Urinary bladder (tissue), 4 donors: ENCODE results near the gene RPL18A. TPM values are rescaled to one million over a fixed set of nuclear protein-coding genes. Genes with fewer than 3 reads are reported as not detected.

ENCODE experiments used
- DNase-seq: peaks from one replicate; pipeline ENCODE4 v3.0.0-alpha.2; 2015; ENCODE audit errors: extremely low spot score
- H3K27ac ChIP-seq: one replicate; pipeline ENCODE4 v1.5.1; 2013; ENCODE audit warnings: low read depth, mild to moderate bottlenecking, moderate library complexity
- H3K36me3 ChIP-seq: one replicate; pipeline ENCODE4 v1.6.1; 2013; ENCODE audit warnings: mild to moderate bottlenecking, moderate library complexity; ENCODE audit not compliant: insufficient read depth
- H3K4me1 ChIP-seq: one replicate; pipeline ENCODE4 v1.6.1; 2013; ENCODE audit warnings: mild to moderate bottlenecking, moderate library complexity; ENCODE audit not compliant: insufficient read depth
- H3K4me3 ChIP-seq: one replicate; pipeline ENCODE4 v1.5.1; 2013; ENCODE audit warnings: low read depth, low read length
- WGBS: extraction: QIAGEN DNeasy Blood & Tissue Kit; methylation state at CpG from one replicate; pipeline ENCODE4 v1.1.7; 2013; 5-methylcytosine and 5-hydroxymethylcytosine counted together
- polyA plus RNA-seq: library from polyadenylated mRNA; stranded (reverse); fragments of 200-250 nt; gene quantifications from one replicate; pipeline ENCODE4 v1.2.3, GENCODE V29; 2013
- total RNA-seq: library from RNA; depleted of rRNA; stranded (reverse); fragments of >200 nt; gene quantifications from one replicate; pipeline ENCODE4 v1.2.3, GENCODE V29; 2014
- donor health status: healthy with polysubstance abuse.
- donor health status: healthy.

RPL18A gene
- total and polyA plus RNA-seq, 2 donors = 531 to 2,929 TPM

- Histone ChIP-seq H3K4me3 (no peak overlapping the region), H3K4me1 (no peaks in the 10 kb centered on the region), H3K27ac (no peak overlapping the region), H3K36me3 (no peaks in the 10 kb centered on the region)
- 84% methylated on average over 14 of the region's 14 CpGs for WGBS
- no peak for DNase-seq
These were observed 11.0 kb upstream of the RPL18A start for GRCh38 chr19:17848595-17849292.

- WGBS = 80% methylated on average over 6 of the region's 6 CpGs
- DNase-seq = no peak
- no peaks in the 10 kb centered on the region for H3K4me1 ChIP-seq
These were observed 5.6 kb upstream of the RPL18A start for GRCh38 chr19:17854061-17854460.

GRCh38 chr19:17855280-17856152 is 4.2 kb upstream of the RPL18A start:
- 14% methylated on average over 29 of the region's 29 CpGs for whole genome bisulfite sequencing
- no peak overlapping the region for H3K27ac ChIP-seq
- no peaks in the 10 kb centered on the region for H3K4me1 ChIP-seq
- no peak overlapping the region for H3K4me3 ChIP-seq
- DNase-seq = no peak
- H3K36me3 ChIP-seq = no peaks in the 10 kb centered on the region

More at GRCh38 chr19:17854061-17854460, 5.6 kb upstream of the RPL18A start:
- no peaks in the 10 kb centered on the region for H3K36me3 ChIP-seq
- H3K27ac ChIP-seq = no peak overlapping the region
- H3K4me3 ChIP-seq = no peak overlapping the region

- Histone ChIP-seq H3K36me3 (peaks cover 6% of the 10 kb centered on the region), H3K27ac (no peak overlapping the region), H3K4me3 (peak overlapping the region; percentile 81), H3K4me1 (no peaks in the 10 kb centered on the region)
- under 1% methylated on average over 22 of the region's 22 CpGs for WGBS
- DNase-seq = no peak
These were observed 752 bp downstream of the RPL18A start for GRCh38 chr19:17860331-17860992.

- Histone ChIP-seq H3K36me3 (peaks cover 6% of the 10 kb centered on the region), H3K4me1 (no peaks in the 10 kb centered on the region), H3K27ac (no peak overlapping the region), H3K4me3 (peak overlapping the region; percentile 81)
- WGBS = 51% methylated on average over 7 of the region's 7 CpGs
- DNase-seq = no peak
These were observed 1.3 kb downstream of the RPL18A start for GRCh38 chr19:17860993-17861360.

- no peaks in the 10 kb centered on the region for H3K4me1 ChIP-seq
- H3K27ac ChIP-seq = no peak overlapping the region
- peaks cover 6% of the 10 kb centered on the region for H3K36me3 ChIP-seq
- H3K4me3 ChIP-seq = no peak overlapping the region
- DNase-seq = no peak
- 82% methylated on average over 23 of the region's 23 CpGs for WGBS
These were observed 2.1 kb downstream of the RPL18A start for GRCh38 chr19:17861542-17862402.

GRCh38 chr19:17862711-17863519 is 3.2 kb downstream of the RPL18A start:
- no peak for DNase-seq
- Histone ChIP-seq H3K27ac (no peak overlapping the region), H3K4me3 (no peak overlapping the region), H3K4me1 (no peaks in the 10 kb centered on the region), H3K36me3 (peaks cover 6% of the 10 kb centered on the region)
- 89% methylated on average over 31 of the region's 31 CpGs for WGBS

GRCh38 chr19:17863520-17864182 is 3.9 kb downstream of the RPL18A start:
- no peak for DNase-seq
- WGBS = 77% methylated on average over 8 of the region's 8 CpGs
- Histone ChIP-seq H3K4me1 (no peaks in the 10 kb centered on the region), H3K36me3 (peaks cover 6% of the 10 kb centered on the region), H3K27ac (no peak overlapping the region), H3K4me3 (no peak overlapping the region)

GRCh38 chr19:17865364-17866311 is 5.9 kb downstream of the RPL18A start:
- H3K4me1 ChIP-seq = no peaks in the 10 kb centered on the region
- H3K36me3 ChIP-seq = peaks cover 6% of the 10 kb centered on the region
- no peak for DNase-seq
- WGBS = 63% methylated on average over 13 of the region's 13 CpGs
- no peak overlapping the region for H3K4me3 ChIP-seq
- no peak overlapping the region for H3K27ac ChIP-seq

- H3K4me1 ChIP-seq = no peaks in the 10 kb centered on the region
- H3K4me3 ChIP-seq = no peak overlapping the region
- no peak for DNase-seq
- no peak overlapping the region for H3K27ac ChIP-seq
- 88% methylated on average over 8 of the region's 8 CpGs for WGBS
- H3K36me3 ChIP-seq = peaks cover 6% of the 10 kb centered on the region
These were observed 6.7 kb downstream of the RPL18A start for GRCh38 chr19:17866312-17866963.

GRCh38 chr19:17866964-17867486 is 7.3 kb downstream of the RPL18A start:
- H3K36me3 ChIP-seq = peaks cover 5% of the 10 kb centered on the region
- no peak overlapping the region for H3K27ac ChIP-seq
- DNase-seq = no peak
- H3K4me1 ChIP-seq = no peaks in the 10 kb centered on the region
- no peak overlapping the region for H3K4me3 ChIP-seq
- 75% methylated on average over 11 of the region's 11 CpGs for WGBS
